NB4 (cell line): ENCODE results near the gene SLC25A24.

ENCODE experiments used
- POLR2A ChIP-seq: IDR thresholded peaks from 2 replicates; pipeline ENCODE4 v1.6.1; 2011; ENCODE audit warnings: mild to moderate bottlenecking; ENCODE audit not compliant: insufficient read length; ENCODE audit errors: extremely low read depth
- TF ChIP-seq, protein P1 (sequence below): IDR thresholded peaks from one replicate; pipeline ENCODE4 v1.5.1; 2012; ENCODE audit warnings: low read depth, low read length

- no peak for TF ChIP-seq POLR2A
- TF ChIP-seq, protein P1, sequence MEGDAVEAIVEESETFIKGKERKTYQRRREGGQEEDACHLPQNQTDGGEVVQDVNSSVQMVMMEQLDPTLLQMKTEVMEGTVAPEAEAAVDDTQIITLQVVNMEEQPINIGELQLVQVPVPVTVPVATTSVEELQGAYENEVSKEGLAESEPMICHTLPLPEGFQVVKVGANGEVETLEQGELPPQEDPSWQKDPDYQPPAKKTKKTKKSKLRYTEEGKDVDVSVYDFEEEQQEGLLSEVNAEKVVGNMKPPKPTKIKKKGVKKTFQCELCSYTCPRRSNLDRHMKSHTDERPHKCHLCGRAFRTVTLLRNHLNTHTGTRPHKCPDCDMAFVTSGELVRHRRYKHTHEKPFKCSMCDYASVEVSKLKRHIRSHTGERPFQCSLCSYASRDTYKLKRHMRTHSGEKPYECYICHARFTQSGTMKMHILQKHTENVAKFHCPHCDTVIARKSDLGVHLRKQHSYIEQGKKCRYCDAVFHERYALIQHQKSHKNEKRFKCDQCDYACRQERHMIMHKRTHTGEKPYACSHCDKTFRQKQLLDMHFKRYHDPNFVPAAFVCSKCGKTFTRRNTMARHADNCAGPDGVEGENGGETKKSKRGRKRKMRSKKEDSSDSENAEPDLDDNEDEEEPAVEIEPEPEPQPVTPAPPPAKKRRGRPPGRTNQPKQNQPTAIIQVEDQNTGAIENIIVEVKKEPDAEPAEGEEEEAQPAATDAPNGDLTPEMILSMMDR, result no peak
These were observed 92.5 kb downstream of the SLC25A24 start for GRCh38 chr1:108107658-108108057.
